H9 (cell line): ENCODE results near the gene XG. TPM values are rescaled to one million over a fixed set of nuclear protein-coding genes. Genes with fewer than 3 reads are reported as not detected.
"Not testable (repeated sequence)": the region's sequence is repeated elsewhere in the genome, so short reads cannot be mapped to it uniquely, and the experiment has no call there.

Experiments used
- DNase-seq: peaks from one replicate; pipeline ENCODE4 v3.0.0-alpha.2; 2017
- H2AFZ ChIP-seq: one replicate; pipeline ENCODE4 v1.6.1; 2013; ENCODE audit warnings: mild to moderate bottlenecking, low read length, control low read depth, moderate library complexity
- H2AK5ac ChIP-seq: 2 replicates; pipeline ENCODE4 v1.6.1; 2013; ENCODE audit warnings: low read length, control low read depth, mixed read lengths; ENCODE audit not compliant: insufficient read length
- H2BK120ac ChIP-seq: one replicate; pipeline ENCODE4 v1.6.1; 2013; ENCODE audit warnings: low read depth, mild to moderate bottlenecking, low read length, control low read depth, inconsistent platforms; ENCODE audit not compliant: poor library complexity, severe bottlenecking
- H2BK12ac ChIP-seq: 2 replicates; pipeline ENCODE4 v1.6.1; 2013; ENCODE audit warnings: low read length, control low read depth, mixed read lengths, low read depth; ENCODE audit not compliant: insufficient read length
- H2BK15ac ChIP-seq: 2 replicates; pipeline ENCODE4 v1.6.1; 2013; ENCODE audit warnings: low read depth, low read length, control low read depth
- H2BK20ac ChIP-seq: one replicate; pipeline ENCODE4 v1.6.1; 2013; ENCODE audit warnings: low read depth, mild to moderate bottlenecking, low read length, control low read depth, inconsistent platforms; ENCODE audit not compliant: poor library complexity, severe bottlenecking
- H2BK5ac ChIP-seq: 2 replicates; pipeline ENCODE4 v1.6.1; 2013; ENCODE audit warnings: low read length, control low read depth, mixed read lengths; ENCODE audit not compliant: insufficient read length
- H3K14ac ChIP-seq: 2 replicates; pipeline ENCODE4 v1.6.1; 2013; ENCODE audit warnings: low read length, control low read depth; ENCODE audit not compliant: insufficient read depth
- H3K18ac ChIP-seq: 2 replicates; pipeline ENCODE4 v1.6.1; 2013; ENCODE audit warnings: low read depth, mild to moderate bottlenecking, mixed read lengths, low read length, control low read depth; ENCODE audit not compliant: insufficient read length
- H3K23ac ChIP-seq: 2 replicates; pipeline ENCODE4 v1.6.1; 2013; ENCODE audit warnings: low read length, control low read depth, mixed read lengths, low read depth; ENCODE audit not compliant: insufficient read length
- H3K23me2 ChIP-seq: 2 replicates; pipeline ENCODE4 v1.6.1; 2013; ENCODE audit warnings: low read depth, mild to moderate bottlenecking, mixed read lengths, low read length, control low read depth; ENCODE audit not compliant: insufficient read length, poor library complexity, severe bottlenecking
- H3K27ac ChIP-seq: 2 replicates; pipeline ENCODE4 v1.5.1; 2013; ENCODE audit warnings: low read length, control low read depth, mixed read lengths, low read depth; ENCODE audit not compliant: insufficient read length
- H3K27me3 ChIP-seq: 2 replicates; pipeline ENCODE4 v1.6.1; 2013; ENCODE audit warnings: low read length, control low read depth, inconsistent platforms; ENCODE audit not compliant: insufficient read depth
- H3K4ac ChIP-seq: 2 replicates; pipeline ENCODE4 v1.6.1; 2013; ENCODE audit warnings: low read depth, mild to moderate bottlenecking, control low read depth, inconsistent platforms, low read length, moderate library complexity
- H3K4me1 ChIP-seq: 2 replicates; pipeline ENCODE4 v1.6.1; 2013; ENCODE audit warnings: low read length, control low read depth, inconsistent platforms; ENCODE audit not compliant: insufficient read depth
- H3K4me2 ChIP-seq: 2 replicates; pipeline ENCODE4 v1.6.1; 2013; ENCODE audit warnings: low read length, control low read depth, mixed read lengths; ENCODE audit not compliant: insufficient read length, insufficient read depth
- H3K56ac ChIP-seq: 2 replicates; pipeline ENCODE4 v1.6.1; 2013; ENCODE audit warnings: low read depth, mild to moderate bottlenecking, mixed read lengths, low read length, control low read depth; ENCODE audit not compliant: insufficient read length
- H3K79me1 ChIP-seq: 2 replicates; pipeline ENCODE4 v1.6.1; 2013; ENCODE audit warnings: low read depth, mild to moderate bottlenecking, moderate library complexity, low read length, control low read depth, inconsistent platforms; ENCODE audit not compliant: insufficient read depth, poor library complexity, severe bottlenecking
- H3K79me2 ChIP-seq: 2 replicates; pipeline ENCODE4 v1.6.1; 2013; ENCODE audit warnings: low read length, control low read depth, inconsistent platforms; ENCODE audit not compliant: insufficient read depth
- H3K9ac ChIP-seq: 2 replicates; pipeline ENCODE4 v1.6.1; 2013; ENCODE audit warnings: low read length, control low read depth, mixed read lengths; ENCODE audit not compliant: insufficient read length; ENCODE audit errors: extremely low read depth
- H3K9me3 ChIP-seq: one replicate; pipeline ENCODE4 v1.6.1; 2013; ENCODE audit warnings: low read depth, low read length, inconsistent platforms; ENCODE audit not compliant: control insufficient read depth
- H3T11ph ChIP-seq: one replicate; pipeline ENCODE4 v1.6.1; 2013; ENCODE audit warnings: mild to moderate bottlenecking, low read length, control low read depth, inconsistent platforms
- H4K20me1 ChIP-seq: one replicate; pipeline ENCODE4 v1.6.1; 2013; ENCODE audit not compliant: control insufficient read depth, insufficient read length, insufficient read depth
- H4K5ac ChIP-seq: 2 replicates; pipeline ENCODE4 v1.6.1; 2013; ENCODE audit warnings: low read depth, mild to moderate bottlenecking, mixed read lengths, low read length, control low read depth; ENCODE audit not compliant: insufficient read length
- H4K8ac ChIP-seq: replicated peaks from 2 replicates; pipeline ENCODE4 v1.6.1; 2013; ENCODE audit warnings: low read length, control low read depth, mixed read lengths, low read depth; ENCODE audit not compliant: insufficient read length
- H4K91ac ChIP-seq: 2 replicates; pipeline ENCODE4 v1.6.1; 2013; ENCODE audit warnings: low read depth, mild to moderate bottlenecking, moderate library complexity, mixed read lengths, low read length, control low read depth; ENCODE audit not compliant: insufficient read length
- H3K27ac Mint-ChIP-seq, 3 experiments: 2 replicates in 2 of 3; 3 replicates in 1 of 3; pipeline ENCODE4 v1.8.0; 2020 to 2021; ENCODE audit warnings: mixed read lengths in 3 of 3, mild to moderate bottlenecking in 1 of 3, moderate library complexity in 1 of 3
- H3K27me3 Mint-ChIP-seq: 2 replicates; pipeline ENCODE4 v1.8.0; 2021; ENCODE audit warnings: low read depth, mild to moderate bottlenecking, moderate library complexity, mixed read lengths
- H3K36me3 Mint-ChIP-seq, 3 experiments: 2 replicates in 2 of 3; 3 replicates in 1 of 3; pipeline ENCODE4 v1.8.0; 2020 to 2021; ENCODE audit warnings: low read depth in 3 of 3, mixed read lengths in 3 of 3; ENCODE audit not compliant: insufficient read depth in 1 of 3
- H3K4me1 Mint-ChIP-seq, 2 experiments: 2 replicates each; pipeline ENCODE4 v1.8.0; 2020; ENCODE audit warnings: mixed read lengths in 2 of 2
- H3K4me3 Mint-ChIP-seq, 2 experiments: 2 replicates in 1 of 2; 3 replicates in 1 of 2; pipeline ENCODE4 v1.8.0; 2020 to 2021; ENCODE audit warnings: mild to moderate bottlenecking in 2 of 2, mixed read lengths in 2 of 2, moderate library complexity in 1 of 2
- H3K9me3 Mint-ChIP-seq, 2 experiments: 2 replicates in 1 of 2; 3 replicates in 1 of 2; pipeline ENCODE4 v1.8.0; 2020; ENCODE audit warnings: mild to moderate bottlenecking in 2 of 2, mixed read lengths in 2 of 2, moderate library complexity in 1 of 2
- WGBS: extraction: QIAGEN DNeasy Blood & Tissue Kit; methylation state at CpG from one replicate; pipeline ENCODE4 v1.1.7; 2013; ENCODE audit warnings: missing lambda C conversion rate, low lambda C conversion rate, mixed read lengths; ENCODE audit not compliant: insufficient read length; ENCODE audit errors: extremely low coverage; 5-methylcytosine and 5-hydroxymethylcytosine counted together
- total RNA-seq: library from RNA; stranded (reverse); gene quantifications from 2 replicates; pipeline ENCODE4 v1.2.1, GENCODE V29; 2021
- TF ChIP-seq, protein P1 (sequence below): fragments of 200-600 bp; sonication (generic); conservative IDR thresholded peaks from 3 replicates; pipeline ENCODE4 v1.8.0; 2021; ENCODE audit warnings: antibody characterized with exemption, mild to moderate bottlenecking

The XG gene
- total RNA-seq, 1 experiment from 2014 or later, result 1.1 TPM

DNA sequence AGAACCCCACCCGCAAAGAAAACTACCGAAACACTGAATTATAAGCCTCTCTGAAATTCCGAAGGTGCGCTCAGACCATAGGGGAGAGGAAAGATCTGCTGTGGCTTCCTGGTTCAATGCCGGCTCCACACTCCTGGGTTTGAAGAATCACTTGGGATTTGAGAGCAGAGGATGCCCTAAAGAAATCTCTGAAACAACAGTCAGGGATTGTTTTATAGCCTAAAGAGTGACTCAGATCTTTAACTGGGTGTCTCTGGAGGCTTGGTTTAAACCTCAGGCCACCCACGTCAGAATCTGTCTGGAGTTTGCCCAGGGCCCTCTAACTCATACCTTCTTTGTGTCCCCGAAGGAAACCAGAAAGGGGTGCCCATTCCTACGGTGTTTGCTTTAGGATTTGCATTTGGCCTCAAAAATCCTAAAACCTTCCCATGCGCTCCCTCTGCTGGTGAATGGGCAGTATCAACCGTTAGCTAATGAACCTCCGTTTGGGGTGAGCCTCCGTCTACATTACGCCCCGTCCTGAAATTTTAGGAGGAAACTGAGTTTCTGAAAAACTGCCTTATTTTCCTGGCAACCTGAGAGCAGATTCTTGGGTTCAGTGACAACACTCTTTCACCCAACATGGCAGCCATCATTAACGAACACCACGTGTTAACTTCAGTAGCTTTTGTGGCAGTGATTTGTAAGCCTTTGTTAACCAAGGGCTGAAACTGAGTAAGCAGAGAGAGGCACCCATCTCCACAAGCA lies 60.5 kb downstream of the XG start:
- peaks cover 23% of the 10 kb centered on the region in 2 experiments for H3K4me1 Mint-ChIP-seq
- H3K36me3 Mint-ChIP-seq, result peaks cover 10 to 18% (median 11%) of the 10 kb centered on the region in 3 experiments
- H3K27me3 ChIP-seq, H3K4ac ChIP-seq, H3K4me1 ChIP-seq, H2BK15ac ChIP-seq, H3K9ac ChIP-seq, H2AK5ac ChIP-seq, H3K4me2 ChIP-seq, H2BK120ac ChIP-seq, H3K9me3 ChIP-seq, H3T11ph ChIP-seq, H3K27me3 Mint-ChIP-seq, H4K5ac ChIP-seq, H3K79me1 ChIP-seq, H3K56ac ChIP-seq, H3K27ac ChIP-seq, H4K8ac ChIP-seq, H2BK5ac ChIP-seq, H3K23ac ChIP-seq, H4K91ac ChIP-seq, H3K79me2 ChIP-seq, H3K14ac ChIP-seq, H3K23me2 ChIP-seq, H3K18ac ChIP-seq, H2BK20ac ChIP-seq, H4K20me1 ChIP-seq: not testable (repeated sequence)
- TF ChIP-seq, protein P1, sequence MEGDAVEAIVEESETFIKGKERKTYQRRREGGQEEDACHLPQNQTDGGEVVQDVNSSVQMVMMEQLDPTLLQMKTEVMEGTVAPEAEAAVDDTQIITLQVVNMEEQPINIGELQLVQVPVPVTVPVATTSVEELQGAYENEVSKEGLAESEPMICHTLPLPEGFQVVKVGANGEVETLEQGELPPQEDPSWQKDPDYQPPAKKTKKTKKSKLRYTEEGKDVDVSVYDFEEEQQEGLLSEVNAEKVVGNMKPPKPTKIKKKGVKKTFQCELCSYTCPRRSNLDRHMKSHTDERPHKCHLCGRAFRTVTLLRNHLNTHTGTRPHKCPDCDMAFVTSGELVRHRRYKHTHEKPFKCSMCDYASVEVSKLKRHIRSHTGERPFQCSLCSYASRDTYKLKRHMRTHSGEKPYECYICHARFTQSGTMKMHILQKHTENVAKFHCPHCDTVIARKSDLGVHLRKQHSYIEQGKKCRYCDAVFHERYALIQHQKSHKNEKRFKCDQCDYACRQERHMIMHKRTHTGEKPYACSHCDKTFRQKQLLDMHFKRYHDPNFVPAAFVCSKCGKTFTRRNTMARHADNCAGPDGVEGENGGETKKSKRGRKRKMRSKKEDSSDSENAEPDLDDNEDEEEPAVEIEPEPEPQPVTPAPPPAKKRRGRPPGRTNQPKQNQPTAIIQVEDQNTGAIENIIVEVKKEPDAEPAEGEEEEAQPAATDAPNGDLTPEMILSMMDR, result peak; percentile 79
- WGBS, result no CpG with 5 or more reads among the region's 16 CpGs
- peak overlapping the region; percentile 57 for H2BK12ac ChIP-seq
- peak; percentile 64 for DNase-seq
- H3K4me3 Mint-ChIP-seq, result peak overlapping the region in 1 of 2 experiments; percentile 18; a peak in 1 of 5 replicates
- H3K9me3 Mint-ChIP-seq, result peaks cover 9 to 11% of the 10 kb centered on the region in 2 experiments; a peak in 4 of 5 replicates
- H3K27ac Mint-ChIP-seq, result peak overlapping the region; percentile 70 to 95 (median 94)
- H2AFZ ChIP-seq, result peak overlapping the region; percentile 43
